Upper lobe of left lung (tissue), 6 donors: ENCODE results near the gene WDR11. TPM values are rescaled to one million over a fixed set of nuclear protein-coding genes. Genes with fewer than 3 reads are reported as not detected.

Experiments
- ATAC-seq, 2 donors: fragments of 200-7000 bp; cut with Tn5 transposase; one replicate each; pipeline ENCODE4 v1.9.1; 2022; ENCODE audit warnings: mild to moderate bottlenecking in 2 of 2, moderate library complexity in 2 of 2; ENCODE audit not compliant: low FRiP score in 2 of 2
- DNase-seq, 2 donors: peaks; one replicate each; pipeline ENCODE4 v3.0.0-alpha.2; 2019 to 2020
- H3K27ac ChIP-seq, 4 donors: fragments of 200-600 bp; sonication (generic); one replicate each; pipeline ENCODE4 v1.5.1; 2016 to 2019
- H3K27me3 ChIP-seq, 4 donors: fragments of 200-600 bp; sonication (generic); one replicate each; pipeline ENCODE4 v1.5.1; 2017 to 2019
- H3K36me3 ChIP-seq, 4 donors: fragments of 200-600 bp; sonication (generic); one replicate each; pipeline ENCODE4 v1.5.1; 2016 to 2019
- H3K4me1 ChIP-seq, 4 donors: fragments of 200-600 bp; sonication (generic); one replicate each; pipeline ENCODE4 v1.5.1; 2018 to 2019
- H3K4me3 ChIP-seq, 4 donors: fragments of 200-600 bp; sonication (generic); one replicate each; pipeline ENCODE4 v1.5.1; 2017 to 2019; ENCODE audit warnings: mild to moderate bottlenecking in 2 of 4, moderate library complexity in 1 of 4
- H3K9me3 ChIP-seq, 4 donors: fragments of 200-600 bp; sonication (generic); one replicate each; pipeline ENCODE4 v1.5.1; 2018 to 2019
- CTCF ChIP-seq, 6 experiments: fragments of 450-650 bp in 4 of 6; fragments of 200-600 bp in 2 of 6; sonication (generic) in 2 of 6; IDR thresholded peaks; one replicate each; pipeline ENCODE4 v1.5.1; 2016 to 2019; ENCODE audit warnings: antibody characterized with exemption in 6 of 6
- EP300 ChIP-seq, 4 donors: sonication (generic); formaldehyde crosslinking; IDR thresholded peaks; one replicate each; pipeline ENCODE4 v1.5.1; 2017; ENCODE audit warnings: antibody characterized with exemption in 4 of 4, control low read depth in 2 of 4
- POLR2A ChIP-seq, 4 donors: fragments of 450-650 bp; IDR thresholded peaks; one replicate each; pipeline ENCODE4 v1.5.1; 2016 to 2017; ENCODE audit warnings: antibody characterized with exemption in 4 of 4, mild to moderate bottlenecking in 2 of 4
- POLR2AphosphoS5 ChIP-seq, 2 donors: sonication (generic); formaldehyde crosslinking; IDR thresholded peaks; one replicate each; pipeline ENCODE4 v1.5.1; 2017; ENCODE audit warnings: antibody characterized with exemption in 2 of 2
- WGBS, 2 donors: methylation state at CpG; one replicate each; pipeline ENCODE4 v1.1.5; 2017 to 2018; 5-methylcytosine and 5-hydroxymethylcytosine counted together
- total RNA-seq, 6 donors: library from RNA; depleted of rRNA in 4 of 6; stranded (reverse); fragments of >200 nt in 4 of 6; gene quantifications; one replicate each; pipeline versions ENCODE4 v1.1.0 to v1.2.1, GENCODE V29; 2016 to 2021
- donor health status: DM: no; HTN: no; CAD: no; lungs with moderate emphysema.
- donor health status: DM: no; HTN: yes; CAD: no; lungs with severe emphysema.

Gene WDR11
- total RNA-seq, 6 donors from 2014 or later: 35.6 to 69.1 (median 40.4) TPM

GRCh38 chr10:120931423-120931822 lies 80.3 kb downstream of the WDR11 start:
- TF ChIP-seq CTCF (IDR thresholded peaks at IDR 0.05) (no peak), EP300 (IDR thresholded peaks at IDR 0.05) (no peak), POLR2AphosphoS5 (IDR thresholded peaks at IDR 0.05) (no peak)
- H3K9me3 ChIP-seq: no peaks in the 10 kb centered on the region
- 40 to 46% methylated on average over 3 of the region's 3 CpGs for WGBS, 2 donors
- no peaks in the 10 kb centered on the region for H3K36me3 ChIP-seq
- H3K27ac ChIP-seq: no peak overlapping the region
- H3K27me3 ChIP-seq: no peaks in the 10 kb centered on the region
- ATAC-seq: no peak
- H3K4me3 ChIP-seq: no peak overlapping the region
- peaks cover 0 to 5% (median 0%) of the 10 kb centered on the region in 4 donors for H3K4me1 ChIP-seq
- DNase-seq: no peak

GRCh38 chr10:120931999-120932398 lies 80.8 kb downstream of the WDR11 start:
- Histone ChIP-seq H3K9me3 (no peaks in the 10 kb centered on the region), H3K27me3 (no peaks in the 10 kb centered on the region), H3K4me3 (no peak overlapping the region), H3K36me3 (no peaks in the 10 kb centered on the region), H3K27ac (no peak overlapping the region), H3K4me1 (peaks cover 0 to 5% (median 0%) of the 10 kb centered on the region in 4 donors)
- 40 to 60% methylated on average over 4 of the region's 4 CpGs for WGBS, 2 donors
- no peak for ATAC-seq
- TF ChIP-seq EP300 (IDR thresholded peaks at IDR 0.05) (no peak), CTCF (IDR thresholded peaks at IDR 0.05) (no peak), POLR2A (IDR thresholded peaks at IDR 0.05) (no peak), POLR2AphosphoS5 (IDR thresholded peaks at IDR 0.05) (no peak)
- peak in 1 of 2 donors; percentile 54 for DNase-seq

- no peak for ATAC-seq
- Histone ChIP-seq H3K9me3 (no peaks in the 10 kb centered on the region), H3K4me1 (peaks cover 0 to 8% (median 2%) of the 10 kb centered on the region in 4 donors), H3K4me3 (no peak overlapping the region), H3K27ac (no peak overlapping the region), H3K27me3 (no peaks in the 10 kb centered on the region), H3K36me3 (no peaks in the 10 kb centered on the region)
- 88 to 91% methylated on average over 5 of the region's 5 CpGs for WGBS, 2 donors
- no peak for DNase-seq
- TF ChIP-seq POLR2AphosphoS5 (IDR thresholded peaks at IDR 0.05): no peak
- TF ChIP-seq EP300 (IDR thresholded peaks at IDR 0.05): no peak
- TF ChIP-seq CTCF (IDR thresholded peaks at IDR 0.05): no peak
Measured at GRCh38 chr10:120938822-120939221, 87.7 kb downstream of the WDR11 start.

- Histone ChIP-seq H3K27ac (no peak overlapping the region), H3K4me3 (no peak overlapping the region), H3K9me3 (no peaks in the 10 kb centered on the region), H3K36me3 (no peaks in the 10 kb centered on the region), H3K27me3 (no peaks in the 10 kb centered on the region), H3K4me1 (peaks cover 0 to 8% (median 2%) of the 10 kb centered on the region in 4 donors)
- TF ChIP-seq CTCF (IDR thresholded peaks at IDR 0.05) (no peak), EP300 (IDR thresholded peaks at IDR 0.05) (no peak), POLR2AphosphoS5 (IDR thresholded peaks at IDR 0.05) (no peak), POLR2A (IDR thresholded peaks at IDR 0.05) (no peak)
- WGBS, 2 donors: 56 to 70% methylated on average over 13 of the region's 13 CpGs
- no peak for ATAC-seq
- DNase-seq: no peak
Measured at GRCh38 chr10:120940299-120940900, 89.2 kb downstream of the WDR11 start.

GRCh38 chr10:120941501-120941900 lies 90.3 kb downstream of the WDR11 start:
- DNase-seq (no peak), ATAC-seq (no peak)
- Histone ChIP-seq H3K4me3 (no peak overlapping the region), H3K27me3 (no peaks in the 10 kb centered on the region), H3K27ac (no peak overlapping the region), H3K36me3 (no peaks in the 10 kb centered on the region), H3K4me1 (peaks cover 0 to 10% (median 6%) of the 10 kb centered on the region in 4 donors), H3K9me3 (no peaks in the 10 kb centered on the region)
- 85 to 100% methylated on average over 1 to 5 of the region's 5 CpGs for WGBS, 2 donors
- TF ChIP-seq CTCF (IDR thresholded peaks at IDR 0.05) (no peak), EP300 (IDR thresholded peaks at IDR 0.05) (no peak), POLR2A (IDR thresholded peaks at IDR 0.05) (no peak), POLR2AphosphoS5 (IDR thresholded peaks at IDR 0.05) (no peak)
